A549 treated with RU486 at 1 μM for 4 hours (cell line): ENCODE data around the gene GPR108. TPM values are rescaled to one million over a fixed set of nuclear protein-coding genes. Genes with fewer than 3 reads are reported as not detected.

ENCODE experiments used
- total RNA-seq: library from RNA; stranded (reverse); fragments of 200-300 nt; extraction: Qiagen RNA extraction; gene quantifications from 5 replicates; pipeline ENCODE4 v1.2.3, GENCODE V29; 2022; ENCODE audit warnings: low read depth

The GPR108 gene
- total RNA-seq, result 25.8 to 40.2 TPM (median 37.7 TPM) in 5 replicates

DNA sequence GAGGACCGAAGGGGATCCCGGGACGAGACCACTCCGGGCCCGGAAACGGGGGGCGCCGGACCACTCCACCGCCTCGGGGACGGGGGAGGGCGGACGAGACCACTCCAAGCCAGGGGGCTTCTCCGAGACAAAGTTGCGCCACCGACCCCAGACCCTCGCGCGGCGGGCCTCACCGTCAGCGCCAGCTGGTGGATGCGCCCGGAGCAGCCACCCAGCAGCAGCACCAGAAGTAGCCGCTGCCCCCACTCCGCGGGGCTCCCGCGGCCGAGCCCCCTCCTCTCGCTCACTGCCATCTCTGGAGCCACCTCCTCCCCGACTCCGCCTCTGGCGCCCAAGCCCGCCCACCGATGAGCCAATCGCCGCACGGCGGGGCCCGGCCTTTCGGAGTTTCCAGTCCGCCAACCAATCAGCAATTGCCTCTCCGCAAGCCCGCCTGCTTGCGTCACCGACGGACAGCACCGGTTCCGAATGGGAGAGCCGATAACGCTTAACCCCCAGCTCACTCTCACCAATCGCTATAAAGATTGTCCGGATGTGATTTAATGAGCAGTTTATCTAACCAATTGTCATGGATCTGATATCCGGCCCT lies at the start of gene GPR108:
GPR108 (minus strand) TSS at position 297 of the 589 bp plus-strand sequence; CDS start at position 293, 4 bp downstream.

DNA sequence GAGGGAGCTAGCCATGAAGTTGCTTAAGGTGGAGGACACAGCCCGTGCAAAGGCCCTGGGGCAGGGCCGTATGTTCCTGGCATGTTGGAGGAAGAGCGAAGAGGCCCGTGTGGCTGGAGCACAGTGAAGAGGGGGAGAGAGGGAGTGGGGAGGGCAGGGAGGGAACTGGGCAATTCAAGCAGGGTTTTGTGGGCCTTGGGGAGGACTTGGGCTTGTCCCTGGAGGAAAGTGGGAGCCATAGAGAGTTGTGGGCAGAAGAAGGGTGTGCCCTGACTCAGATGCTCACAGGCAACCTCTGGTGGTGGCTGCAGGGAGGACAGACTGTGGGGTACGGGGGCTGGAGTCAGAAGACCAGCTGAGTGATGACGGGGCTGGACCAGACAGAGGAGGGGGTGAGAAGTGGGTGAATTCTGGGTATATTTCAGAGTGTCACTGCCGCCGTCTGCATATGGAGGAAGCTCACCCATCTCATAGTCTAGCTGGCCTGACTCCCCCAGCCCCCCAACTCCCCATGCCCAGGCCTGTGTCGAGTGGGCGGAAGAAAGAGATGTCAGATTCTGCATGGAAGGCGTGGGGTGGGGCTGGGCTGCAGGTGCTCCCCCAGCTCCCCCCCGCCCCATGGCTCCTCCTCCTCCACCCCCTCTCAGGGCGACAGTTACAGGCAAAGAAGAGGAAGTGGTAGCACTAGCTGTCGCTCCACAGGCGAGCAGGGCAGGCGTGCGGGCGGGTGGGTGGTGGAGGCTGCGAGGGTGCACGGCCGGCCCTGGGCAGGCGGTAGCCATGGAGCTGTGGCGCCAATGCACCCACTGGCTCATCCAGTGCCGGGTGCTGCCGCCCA lies 34.9 kb upstream of the GPR108 start, which contains the start of gene VAV1:
VAV1 (plus strand) TSS at position 681 of the 838 bp plus-strand sequence; CDS start at position 781, 100 bp downstream.

DNA sequence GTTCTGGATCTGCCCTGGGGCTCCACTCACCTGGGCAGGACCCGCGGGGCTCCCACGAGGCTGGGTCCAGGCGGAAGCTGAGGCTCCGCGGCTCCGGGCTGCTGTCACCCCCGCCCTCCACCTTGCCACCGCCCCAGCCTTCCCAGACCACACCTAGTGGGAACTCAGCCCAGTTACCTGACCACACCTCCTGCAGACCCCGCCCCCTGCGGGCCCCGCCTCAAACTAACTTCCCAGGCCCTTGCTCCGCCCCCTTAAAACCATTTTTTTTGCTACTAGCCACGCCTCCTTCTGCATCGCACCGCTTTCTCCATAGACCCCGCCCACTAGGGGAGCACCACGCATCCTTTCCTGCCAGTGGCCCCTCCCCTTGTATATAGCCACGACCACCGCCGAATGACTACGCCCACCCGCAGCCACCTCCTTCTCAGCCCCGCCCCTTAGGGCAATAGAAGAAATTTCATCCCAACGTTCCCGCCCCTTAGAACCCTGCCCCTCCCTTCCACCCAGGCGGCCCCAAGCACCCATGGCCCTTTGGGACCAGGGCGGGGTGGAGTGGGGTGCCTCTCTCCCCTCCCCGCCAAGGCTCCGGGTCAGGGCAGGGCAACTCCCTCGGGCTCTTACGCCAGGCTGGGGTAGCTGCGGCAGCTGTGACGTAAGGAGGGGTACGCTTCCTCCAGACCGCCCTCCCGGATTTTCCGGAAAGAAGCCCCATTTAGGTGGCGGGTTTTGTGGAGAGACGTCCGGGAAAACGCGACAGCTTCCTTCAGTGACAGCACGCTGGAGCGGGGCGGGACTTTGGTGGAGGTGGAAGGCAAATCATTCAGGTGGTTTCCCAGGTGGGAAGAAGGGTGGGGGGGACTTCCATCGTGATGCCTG lies 30.2 kb upstream of the GPR108 start, which contains the start of gene SH2D3A:
SH2D3A (minus strand) TSS at position 79 of the 879 bp plus-strand sequence. CDS start 3,687 bp downstream, outside the sequence.

DNA sequence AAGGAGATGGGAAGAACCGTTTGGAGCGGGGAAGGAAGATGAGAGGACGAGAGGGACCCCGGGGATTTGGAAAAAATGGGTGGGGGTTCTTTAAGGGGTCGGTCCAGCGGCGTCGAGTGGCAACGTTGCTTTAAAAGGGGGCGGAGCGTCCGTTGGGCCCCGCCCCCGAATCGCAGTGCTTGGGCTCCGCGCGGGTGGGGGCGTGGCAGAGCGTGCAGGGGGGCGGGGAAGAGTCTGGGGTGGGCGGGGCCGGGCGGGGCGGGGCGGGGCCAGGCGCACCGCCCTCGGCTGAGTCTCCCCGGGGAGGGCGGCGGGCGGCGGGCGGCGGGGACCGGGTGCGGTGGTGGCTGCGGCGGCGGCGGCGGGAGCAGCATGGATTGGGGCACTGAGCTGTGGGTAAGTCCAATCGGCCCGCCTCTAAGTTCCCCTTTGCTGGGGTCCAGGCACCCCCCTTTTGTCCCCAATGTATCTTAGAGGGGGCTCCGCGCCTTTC lies 2.1 kb upstream of the GPR108 start, which contains the start of gene TRIP10:
TRIP10 (plus strand) TSS at position 291 of the 493 bp plus-strand sequence; CDS start at position 373, 82 bp downstream.

DNA sequence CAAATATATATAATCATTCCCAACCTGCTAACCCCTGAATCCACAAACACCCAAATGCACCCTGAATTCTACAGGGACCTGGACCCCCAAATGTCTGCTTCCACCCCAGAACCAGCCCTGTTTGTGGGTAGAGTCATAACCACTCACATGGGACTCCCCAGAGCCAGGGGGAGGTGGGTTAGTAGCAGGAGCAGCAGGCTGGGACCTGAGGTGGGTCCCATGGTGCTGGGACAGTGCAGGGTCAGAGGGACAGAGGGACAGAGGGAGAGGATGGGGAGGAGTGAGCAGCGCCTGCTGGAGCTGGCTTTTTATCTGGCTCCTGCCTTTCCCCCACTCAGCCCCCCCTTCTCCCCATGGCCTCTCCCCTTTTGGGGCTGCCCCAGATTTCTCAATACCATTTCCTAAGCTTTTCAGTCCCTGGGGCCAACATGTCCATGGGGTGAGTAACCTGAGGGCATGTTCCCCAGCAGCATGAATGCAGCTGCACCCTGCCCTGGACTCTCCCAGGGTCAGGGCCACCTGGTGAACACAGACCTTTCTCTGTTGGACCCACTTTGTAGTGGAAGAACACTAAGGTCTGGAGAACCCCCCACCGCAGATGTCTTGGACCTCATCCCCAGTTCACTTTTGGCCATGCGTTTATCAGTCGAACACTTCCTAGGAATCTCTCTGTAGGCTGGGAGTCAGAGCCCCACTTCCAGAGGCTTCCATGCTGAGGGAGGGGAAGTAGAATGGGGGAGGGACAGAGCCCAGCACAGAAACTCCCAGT lies 16.8 kb downstream of the GPR108 start, which contains the start of gene C3:
C3 (minus strand) TSS at position 282 of the 769 bp plus-strand sequence; CDS start at position 221, 61 bp downstream.

Other genes with a start within 250 kb of the GPR108 start
- gene TUBB4A, start 235.3 kb downstream of the GPR108 start, total RNA-seq, result 4.9 to 6.8 TPM (median 6.2 TPM) in 5 replicates
- gene TNFSF9, start 206.6 kb downstream of the GPR108 start, total RNA-seq, result 4.7 to 8.9 TPM (median 7.0 TPM) in 5 replicates
- 13.5 to 28.3 TPM (median 24.8 TPM) in 5 replicates for gene CD70, start 146.4 kb downstream of the GPR108 start, total RNA-seq
- 0.05 to 0.13 TPM (median 0.07 TPM) in 4 of 5 replicates, not detected in the other for gene TNFSF14, start 67.4 kb downstream of the GPR108 start, total RNA-seq
- gene C3, start 16.9 kb downstream of the GPR108 start, total RNA-seq, result 34.0 to 64.4 TPM (median 45.2 TPM) in 5 replicates
- 55.9 to 66.1 TPM (median 62.1 TPM) in 5 replicates for gene TRIP10, start 2.1 kb upstream of the GPR108 start, total RNA-seq
- 12.1 to 16.8 TPM (median 14.5 TPM) in 5 replicates for gene SH2D3A, start 29.9 kb upstream of the GPR108 start, total RNA-seq
- gene VAV1, start 35.1 kb upstream of the GPR108 start, total RNA-seq, result 6.2 to 9.7 TPM (median 6.6 TPM) in 5 replicates
- gene ADGRE1, start 150.0 kb upstream of the GPR108 start, total RNA-seq, result 4.3 to 6.9 TPM (median 5.2 TPM) in 5 replicates